Trophoblast cell (in vitro differentiated cells and primary cell): ENCODE measurements around the gene ASTN2.

ENCODE experiments used
- DNase-seq, 2 donors: peaks; one replicate each; pipeline ENCODE4 v3.0.0-alpha.2; 2016
- H2AFZ ChIP-seq: 2 replicates; pipeline ENCODE4 v1.6.1; 2013; ENCODE audit warnings: low read length, moderate library complexity, mild to moderate bottlenecking; ENCODE audit not compliant: insufficient read depth, poor library complexity
- H2AK5ac ChIP-seq: 2 replicates; pipeline ENCODE4 v1.6.1; 2013; ENCODE audit warnings: mild to moderate bottlenecking, low read length
- H2BK120ac ChIP-seq: 2 replicates; pipeline ENCODE4 v1.6.1; 2013; ENCODE audit warnings: low read length, mild to moderate bottlenecking, moderate library complexity; ENCODE audit not compliant: insufficient read depth, poor library complexity
- H2BK12ac ChIP-seq: 2 replicates; pipeline ENCODE4 v1.6.1; 2013; ENCODE audit warnings: mild to moderate bottlenecking, low read length, moderate library complexity
- H2BK5ac ChIP-seq: 2 replicates; pipeline ENCODE4 v1.6.1; 2013; ENCODE audit warnings: low read length, low read depth, moderate library complexity, mild to moderate bottlenecking; ENCODE audit not compliant: poor library complexity
- H3K14ac ChIP-seq: 2 replicates; pipeline ENCODE4 v1.6.1; 2013; ENCODE audit warnings: mild to moderate bottlenecking, low read length
- H3K18ac ChIP-seq: 2 replicates; pipeline ENCODE4 v1.6.1; 2013; ENCODE audit warnings: mild to moderate bottlenecking, low read length
- H3K23ac ChIP-seq: 2 replicates; pipeline ENCODE4 v1.6.1; 2013; ENCODE audit warnings: low read length
- H3K27ac ChIP-seq: 2 replicates; pipeline ENCODE4 v1.5.1; 2013; ENCODE audit warnings: low read depth, mild to moderate bottlenecking, inconsistent platforms, low read length, moderate library complexity
- H3K27me3 ChIP-seq: 2 replicates; pipeline ENCODE4 v1.6.1; 2013; ENCODE audit warnings: inconsistent platforms, mild to moderate bottlenecking, low read length, moderate library complexity; ENCODE audit not compliant: insufficient read depth
- H3K36me3 ChIP-seq, 2 experiments: 1 replicate in 1 of 2; 2 replicates in 1 of 2; pipeline ENCODE4 v1.6.1; 2013; ENCODE audit warnings: low read length in 2 of 2, mild to moderate bottlenecking in 2 of 2, moderate library complexity in 1 of 2; ENCODE audit not compliant: insufficient read depth in 2 of 2, control insufficient read depth in 1 of 2
- H3K4ac ChIP-seq: 2 replicates; pipeline ENCODE4 v1.6.1; 2013; ENCODE audit warnings: low read depth, mild to moderate bottlenecking, low read length, moderate library complexity
- H3K4me1 ChIP-seq, 2 experiments: 1 replicate in 1 of 2; 2 replicates in 1 of 2; pipeline ENCODE4 v1.6.1; 2013; ENCODE audit warnings: low read length in 2 of 2, mild to moderate bottlenecking in 2 of 2, moderate library complexity in 1 of 2; ENCODE audit not compliant: insufficient read depth in 2 of 2, control insufficient read depth in 1 of 2
- H3K4me2 ChIP-seq: 2 replicates; pipeline ENCODE4 v1.6.1; 2013; ENCODE audit warnings: inconsistent platforms, mild to moderate bottlenecking, low read length, moderate library complexity
- H3K4me3 ChIP-seq: 2 replicates; pipeline ENCODE4 v1.5.1; 2013; ENCODE audit warnings: mild to moderate bottlenecking, low read depth, low read length, inconsistent platforms
- H3K79me1 ChIP-seq: one replicate; pipeline ENCODE4 v1.6.1; 2013; ENCODE audit warnings: low read length
- H3K79me2 ChIP-seq: 2 replicates; pipeline ENCODE4 v1.6.1; 2013; ENCODE audit warnings: low read length, mild to moderate bottlenecking; ENCODE audit not compliant: control insufficient read depth, insufficient read depth, poor library complexity
- H3K9ac ChIP-seq: 2 replicates; pipeline ENCODE4 v1.6.1; 2013; ENCODE audit warnings: mild to moderate bottlenecking, low read length
- H3K9me3 ChIP-seq: 2 replicates; pipeline ENCODE4 v1.6.1; 2013; ENCODE audit warnings: low read depth, mild to moderate bottlenecking, control low read depth, inconsistent platforms, low read length; ENCODE audit not compliant: insufficient read depth
- H4K12ac ChIP-seq: 2 replicates; pipeline ENCODE4 v1.6.1; 2013; ENCODE audit warnings: low read depth, mild to moderate bottlenecking, low read length, moderate library complexity
- H4K8ac ChIP-seq: 2 replicates; pipeline ENCODE4 v1.6.1; 2013; ENCODE audit warnings: low read depth, mild to moderate bottlenecking, low read length, moderate library complexity
- H4K91ac ChIP-seq: one replicate; pipeline ENCODE4 v1.6.1; 2013; ENCODE audit warnings: low read depth, mild to moderate bottlenecking, low read length, moderate library complexity
- WGBS: extraction: QIAGEN DNeasy Blood & Tissue Kit; methylation state at CpG from one replicate; pipeline ENCODE4 v1.1.7; 2013; ENCODE audit warnings: missing lambda C conversion rate; ENCODE audit not compliant: insufficient read length, insufficient coverage; ENCODE audit errors: extremely low coverage; 5-methylcytosine and 5-hydroxymethylcytosine counted together

The ASTN2 gene

DNA sequence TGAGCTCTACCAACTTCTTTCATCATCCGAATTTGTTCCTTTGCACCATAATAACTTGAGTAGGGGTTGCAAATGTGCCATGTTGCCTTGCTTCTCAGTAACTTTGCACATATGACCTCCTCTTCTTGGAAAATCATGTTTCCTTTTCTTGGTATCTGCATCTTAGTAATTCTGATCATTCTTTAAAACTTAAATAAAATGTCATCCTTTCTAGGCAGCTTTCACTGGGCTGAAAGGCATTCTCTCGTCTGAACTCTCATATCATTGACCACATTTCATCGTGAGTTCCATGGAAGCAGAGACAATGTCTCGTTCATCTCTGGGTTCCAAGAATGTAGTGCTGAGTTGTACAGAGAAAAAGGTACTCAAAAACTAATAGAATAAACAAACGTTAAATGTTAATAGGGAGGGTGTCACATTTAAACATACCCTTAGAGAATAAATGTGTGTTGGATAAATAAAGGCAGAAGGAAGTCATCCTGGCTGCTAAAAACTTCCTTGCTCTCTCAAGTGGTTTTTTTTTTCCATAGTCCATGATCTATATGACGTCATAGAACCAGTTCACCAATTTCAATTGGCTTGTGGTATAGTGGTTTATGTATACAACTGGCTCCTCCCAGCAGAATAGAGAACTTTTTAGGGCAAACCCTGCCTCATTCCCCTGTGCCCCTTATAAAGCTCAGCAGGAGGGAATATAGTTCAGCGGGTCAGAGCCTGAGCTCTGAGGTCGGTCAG is 945.9 kb downstream of the ASTN2 start:
- Histone ChIP-seq H2BK120ac (no peak overlapping the region), H4K91ac (no peak overlapping the region), H3K27ac (no peak overlapping the region), H3K9ac (no peak overlapping the region), H3K27me3 (no peaks in the 10 kb centered on the region), H3K14ac (no peak overlapping the region), H3K9me3 (no peaks in the 10 kb centered on the region), H2AFZ (no peak overlapping the region), H4K8ac (no peak overlapping the region), H2BK5ac (no peak overlapping the region), H3K4ac (no peak overlapping the region), H3K4me1 (peaks cover 9 to 10% of the 10 kb centered on the region in 2 experiments), H3K4me2 (no peak overlapping the region), H4K12ac (no peak overlapping the region), H3K79me1 (peaks cover 6% of the 10 kb centered on the region), H2BK12ac (no peak overlapping the region), H3K18ac (no peak overlapping the region), H3K79me2 (no peaks in the 10 kb centered on the region), H2AK5ac (no peak overlapping the region), H3K23ac (no peak overlapping the region), H3K4me3 (no peak overlapping the region), H3K36me3 (no peaks in the 10 kb centered on the region)
- WGBS = no CpG with 5 or more reads among the region's 8 CpGs
- DNase-seq = no peak

GRCh38 chr9:116468369-116468768 is 946.5 kb downstream of the ASTN2 start:
- Histone ChIP-seq H3K27ac (no peak overlapping the region), H3K4me2 (no peak overlapping the region), H3K79me1 (peaks cover 6% of the 10 kb centered on the region), H3K79me2 (no peaks in the 10 kb centered on the region), H3K4ac (no peak overlapping the region), H2AFZ (no peak overlapping the region), H2BK120ac (no peak overlapping the region), H3K9me3 (no peaks in the 10 kb centered on the region), H3K14ac (no peak overlapping the region), H3K9ac (no peak overlapping the region), H4K91ac (no peak overlapping the region), H3K4me3 (no peak overlapping the region), H4K12ac (no peak overlapping the region), H2BK12ac (no peak overlapping the region), H2AK5ac (no peak overlapping the region), H3K27me3 (no peaks in the 10 kb centered on the region), H3K4me1 (peaks cover 9 to 10% of the 10 kb centered on the region in 2 experiments), H2BK5ac (no peak overlapping the region), H3K18ac (no peak overlapping the region), H3K23ac (no peak overlapping the region), H4K8ac (no peak overlapping the region), H3K36me3 (no peaks in the 10 kb centered on the region)
- DNase-seq = no peak
- WGBS = no CpG with 5 or more reads among the region's 1 CpG

- Histone ChIP-seq H2BK12ac (no peak overlapping the region), H3K79me2 (no peaks in the 10 kb centered on the region), H3K23ac (no peak overlapping the region), H2BK5ac (no peak overlapping the region), H4K8ac (no peak overlapping the region), H2BK120ac (no peak overlapping the region), H3K27me3 (no peaks in the 10 kb centered on the region), H3K4ac (no peak overlapping the region), H3K4me1 (peaks cover 9 to 10% of the 10 kb centered on the region in 2 experiments), H2AK5ac (no peak overlapping the region), H3K27ac (no peak overlapping the region), H3K4me3 (no peak overlapping the region), H3K36me3 (no peaks in the 10 kb centered on the region), H3K9me3 (no peaks in the 10 kb centered on the region), H4K12ac (no peak overlapping the region), H3K14ac (no peak overlapping the region), H4K91ac (no peak overlapping the region), H2AFZ (no peak overlapping the region), H3K4me2 (no peak overlapping the region), H3K79me1 (peaks cover 6% of the 10 kb centered on the region), H3K18ac (no peak overlapping the region), H3K9ac (no peak overlapping the region)
- no CpG with 5 or more reads among the region's 3 CpGs for WGBS
- DNase-seq = no peak
Measured at GRCh38 chr9:116467740-116468351, 947.0 kb downstream of the ASTN2 start.

- Histone ChIP-seq H3K9ac (no peak overlapping the region), H3K4me3 (no peak overlapping the region), H3K4me2 (no peak overlapping the region), H4K91ac (no peak overlapping the region), H3K23ac (no peak overlapping the region), H2AFZ (no peak overlapping the region), H4K12ac (no peak overlapping the region), H2BK120ac (no peak overlapping the region), H3K14ac (no peak overlapping the region), H3K9me3 (no peaks in the 10 kb centered on the region), H3K4ac (no peak overlapping the region), H3K4me1 (peaks cover 3 to 5% of the 10 kb centered on the region in 2 experiments), H3K18ac (no peak overlapping the region), H3K27me3 (no peaks in the 10 kb centered on the region), H4K8ac (no peak overlapping the region), H2BK5ac (no peak overlapping the region), H3K79me2 (no peaks in the 10 kb centered on the region), H2BK12ac (no peak overlapping the region), H3K79me1 (peaks cover 2% of the 10 kb centered on the region), H3K36me3 (no peaks in the 10 kb centered on the region), H2AK5ac (no peak overlapping the region), H3K27ac (no peak overlapping the region)
- peak in 1 of 2 donors; percentile 14 for DNase-seq
- no CpG with 5 or more reads among the region's 5 CpGs for WGBS
Measured at GRCh38 chr9:116466271-116467235, 948.3 kb downstream of the ASTN2 start.
